Measurements from ENCODE around the gene NAB2. TPM values are rescaled to one million over a fixed set of nuclear protein-coding genes. Genes with fewer than 3 reads are reported as not detected.
A peak's percentile ranks its signal among the peaks of the same experiment; 100 is the strongest.

The NAB2 gene
- total and polyA plus RNA-seq, 2 of the 8 experiments (the other 6 are each of a cell fraction or from before 2014, with no cell fraction given) = 20.9 to 23.5 TPM

- Histone ChIP-seq H4K5ac (ENCODE audit: insufficient read length, low read depth, low read length) (no peak overlapping the region), H2BK15ac (ENCODE audit: low read length) (no peak overlapping the region), H2BK5ac (ENCODE audit: low read depth, low read length) (no peak overlapping the region), H3K4me1 (replicated peaks in 1 of 4; ENCODE audit: control insufficient read depth in 3 of 4, insufficient read depth in 4 of 4, low read length in 3 of 4) (peaks cover 0 to 33% (median 22%) of the 10 kb centered on the region in 4 experiments; a peak in 6 of 7 replicates), H4K91ac (replicated peaks; ENCODE audit: insufficient read length, low read length) (no peak overlapping the region), H3K9ac (replicated peaks in 1 of 4; ENCODE audit: extremely low read depth in 1 of 4, low read depth in 3 of 4, low read length in 3 of 4) (no peak overlapping the region), H2BK20ac (ENCODE audit: low read length) (no peak overlapping the region), H2AFZ (ENCODE audit: low read length) (no peak overlapping the region), H3K4me2 (ENCODE audit: insufficient read depth in 1 of 2, low read depth in 2 of 2, low read length in 2 of 2) (peak overlapping the region; percentile 57 to 81; a peak in 3 of 4 replicates), H3K4me3 (ENCODE audit: extremely low read depth in 1 of 4, insufficient read depth in 2 of 4, low read depth in 3 of 4, low read length in 4 of 4) (peak overlapping the region in 2 of 4 experiments; percentile 20 to 32; a peak in 1 of 8 replicates), H3K4ac (replicated peaks; ENCODE audit: insufficient read length, low read depth, low read length) (no peak overlapping the region), H2BK120ac (replicated peaks; ENCODE audit: low read depth, low read length) (no peak overlapping the region), H3K23me2 (ENCODE audit: low read depth, low read length) (peaks cover 22% of the 10 kb centered on the region), H3K14ac (ENCODE audit: insufficient read length) (no peak overlapping the region), H2AK5ac (ENCODE audit: low read depth, low read length) (0 out of 2 replicates have a peak overlapping the region, but pooled peaks have one; percentile 26), H2BK12ac (ENCODE audit: low read depth, low read length) (peak overlapping the region; percentile 14; the same call in 1 of the 2 replicates), H3K27ac (ENCODE audit: low read depth, low read length) (no peak overlapping the region), H3K27me3 (replicated peaks in 1 of 4; ENCODE audit: control insufficient read depth in 3 of 4, extremely low read depth in 1 of 4, insufficient read depth in 3 of 4, low read length in 3 of 4) (no peaks in the 10 kb centered on the region), H3K9me3 (ENCODE audit: insufficient read depth in 2 of 2, low read depth in 1 of 2, low read length in 1 of 2) (no peaks in the 10 kb centered on the region), H4K8ac (ENCODE audit: extremely low read depth, insufficient read depth, low read length) (no peak overlapping the region; the same call in 1 of the 2 replicates), H4K20me1 (replicated peaks in 1 of 2; ENCODE audit: control insufficient read depth in 1 of 2, insufficient read depth in 2 of 2, low read length in 2 of 2) (peaks cover 4 to 11% of the 10 kb centered on the region in 2 experiments), H3K18ac (ENCODE audit: extremely low read depth, low read length) (no peak overlapping the region), H3K79me1 (ENCODE audit: low read depth, low read length) (peaks cover 4% of the 10 kb centered on the region), H3K36me3 (ENCODE audit: control insufficient read depth in 2 of 4, insufficient read depth in 4 of 4, low read length in 3 of 4) (peaks cover 9 to 32% (median 16%) of the 10 kb centered on the region in 4 experiments), H3K79me2 (ENCODE audit: control insufficient read depth in 1 of 2, insufficient read depth in 2 of 2, low read length in 2 of 2) (peaks cover 0 to 18% of the 10 kb centered on the region in 2 experiments; a peak in 1 of 4 replicates), H3K56ac (replicated peaks; ENCODE audit: insufficient read length, low read depth, low read length) (no peak overlapping the region), H3K23ac (ENCODE audit: insufficient read length) (no peak overlapping the region)
- no peak for DNase-seq (ENCODE audit: low read depth in 1 of 2, low spot score in 2 of 2)
- no peak for FAIRE-seq
- ChIA-PET CTCF (ENCODE audit: partially characterized antibody) (interaction anchor here (0.5 to 14.0 kb wide), 19 partner anchors 11 to 454 kb away, joined by 3 to 325 read pairs (median 7); partner anchors contain the start of genes MYO1A, NEMP1, STAT6 and TAC3), POLR2A (ENCODE audit: partially characterized antibody) (interaction anchor here (0.7 to 16.5 kb wide), 12 partner anchors 7 to 366 kb away, joined by 3 to 352 read pairs (median 10); partner anchors contain the start of genes LRP1, NACA, NEMP1 and SHMT2)
- 94% methylated on average over 15 of the region's 22 CpGs; no CpG with 5 or more reads in 1 of the 2 experiments for WGBS, 2 experiments (ENCODE audit: extremely low coverage in 1 of 2, insufficient coverage in 1 of 2, insufficient read length in 1 of 2, insufficient replicate concordance in 2 of 2, low coverage in 1 of 2, low lambda C conversion rate in 2 of 2, missing lambda C conversion rate in 1 of 2)
- TF ChIP-seq GABPA (IDR thresholded peaks at IDR 0.05; ENCODE audit: borderline replicate concordance, insufficient read depth, low read length) = no peak
Measured at GRCh38 chr12:57090924-57091637, 2.2 kb downstream of the NAB2 start.
